Stimulated activated CD8-positive, alpha-beta memory T cell treated with anti-CD3 and anti-CD28 coated beads, Interleukin-4, amount 100 ng/mL, for 24 hours (primary cell): ENCODE measurements around the gene LHX6.
A peak's percentile ranks its signal among the peaks of the same experiment; 100 is the strongest.

Source experiments
- DNase-seq: peaks from one replicate; pipeline ENCODE4 v3.0.0-alpha.2; 2020; ENCODE audit warnings: low read depth

Gene LHX6

DNA sequence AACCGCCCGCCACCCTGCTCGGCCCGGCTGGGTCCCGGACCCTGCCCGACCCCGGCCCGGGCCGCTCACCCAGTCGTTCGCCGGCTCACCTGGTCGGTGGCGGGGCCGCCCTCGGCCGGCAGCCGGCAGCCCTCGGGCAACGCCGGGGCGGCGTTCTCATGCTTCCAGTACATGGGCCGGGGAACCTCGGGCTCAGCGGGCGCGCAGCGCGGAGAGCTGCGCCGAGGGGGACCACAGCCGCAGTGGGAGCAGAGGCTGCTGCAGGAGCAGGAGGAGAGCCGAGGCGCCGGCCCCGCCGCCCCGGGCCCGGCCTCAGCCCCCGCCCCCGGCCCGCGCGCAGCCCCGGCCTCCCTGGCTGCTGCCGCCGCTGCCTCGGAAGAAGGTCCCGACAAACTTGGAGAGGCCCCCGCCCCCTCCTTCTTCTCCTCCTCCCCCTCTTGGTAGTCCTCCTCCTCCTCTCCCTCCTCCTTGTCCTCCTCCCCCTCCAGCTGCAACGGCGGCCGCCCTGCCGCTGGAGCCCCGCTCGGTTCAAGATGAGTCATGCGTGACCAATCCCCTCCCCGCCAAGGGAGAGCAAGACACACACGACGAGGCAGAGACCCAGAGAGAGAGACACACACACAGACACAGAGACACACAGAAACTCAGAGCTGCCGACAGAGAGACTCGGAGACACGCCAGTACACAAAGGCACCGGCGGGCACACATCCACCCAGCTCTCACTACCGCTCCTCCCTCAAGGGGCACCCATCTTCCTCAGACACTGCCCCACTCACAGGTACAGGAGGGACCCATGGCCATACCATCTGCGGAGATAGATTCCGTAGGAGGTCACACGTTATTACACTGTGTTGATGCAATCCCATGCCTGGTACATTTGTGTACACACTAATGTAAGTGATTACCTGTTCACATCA, at the start of gene LHX6:
LHX6 (minus strand) TSS at position 390 of the 917 bp plus-strand sequence; CDS start at position 173, 217 bp downstream.
- no peak for DNase-seq

DNA sequence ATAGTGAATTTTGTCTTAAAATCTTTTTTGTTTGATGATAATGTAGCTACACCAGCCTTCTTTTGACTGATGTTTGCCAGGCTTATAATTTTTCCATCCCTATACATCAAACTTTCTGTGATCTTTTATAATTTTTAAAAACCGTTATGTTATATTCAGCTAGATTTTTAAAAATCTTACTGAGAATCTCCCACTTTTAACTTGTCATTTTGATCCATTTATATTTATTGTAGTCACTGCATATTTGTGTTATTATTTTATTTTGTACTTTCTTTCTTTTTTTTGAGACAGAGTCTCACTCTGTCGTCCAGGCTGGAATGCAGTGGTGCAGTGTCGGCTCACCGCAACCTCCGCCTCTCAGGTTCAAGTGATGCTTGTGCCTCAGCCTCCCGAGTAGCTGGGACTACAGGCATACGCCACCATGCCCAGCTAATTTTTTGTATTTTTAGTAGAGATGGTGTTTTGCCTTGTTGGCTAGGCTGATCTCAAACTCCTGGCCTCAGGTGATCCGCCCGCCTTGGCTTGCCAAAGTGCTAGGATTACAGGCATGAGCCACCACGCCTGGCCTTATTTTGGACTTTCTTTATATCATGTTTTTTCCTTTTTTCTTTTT, 48.6 kb upstream of the LHX6 start:
- DNase-seq, result no peak

DNA sequence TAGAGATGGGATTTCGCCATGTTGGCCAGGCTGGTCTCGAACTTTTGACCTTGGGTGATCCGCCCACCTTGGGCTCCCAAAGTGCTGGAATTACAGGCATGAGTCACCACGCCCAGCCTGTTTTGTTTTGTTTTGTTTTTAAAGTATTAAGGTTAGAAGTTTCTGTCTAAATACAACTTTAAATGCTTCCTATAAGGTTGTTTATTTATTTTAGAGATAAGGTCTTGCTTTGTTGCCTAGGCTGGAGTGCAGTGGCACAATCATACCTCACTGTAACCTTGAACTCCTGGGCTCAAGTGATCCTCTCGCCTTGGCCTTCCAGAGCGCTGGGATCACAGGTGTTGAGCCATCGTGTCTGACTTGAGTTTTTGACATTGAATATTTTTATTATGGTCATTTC, 47.3 kb upstream of the LHX6 start:
- no peak for DNase-seq

DNA sequence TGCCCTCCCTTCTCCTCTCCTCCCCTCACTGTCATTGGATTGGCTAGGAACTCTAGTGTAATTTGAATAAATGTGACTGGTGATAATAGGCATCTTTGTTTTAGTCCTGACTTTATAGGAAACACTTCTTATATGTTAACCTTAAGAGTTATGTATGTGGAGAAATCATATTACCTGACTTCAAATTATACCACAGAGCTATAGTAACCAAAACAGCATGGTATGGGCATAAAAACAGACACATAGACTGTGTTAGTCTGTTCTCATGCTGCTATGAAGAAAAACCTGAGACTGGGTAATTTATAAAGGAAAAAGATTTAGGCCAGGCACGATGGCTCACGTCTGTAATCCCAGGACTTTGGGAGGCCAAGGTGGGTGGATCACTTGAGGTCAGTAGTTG, 45.3 kb upstream of the LHX6 start:
- no peak for DNase-seq

DNA sequence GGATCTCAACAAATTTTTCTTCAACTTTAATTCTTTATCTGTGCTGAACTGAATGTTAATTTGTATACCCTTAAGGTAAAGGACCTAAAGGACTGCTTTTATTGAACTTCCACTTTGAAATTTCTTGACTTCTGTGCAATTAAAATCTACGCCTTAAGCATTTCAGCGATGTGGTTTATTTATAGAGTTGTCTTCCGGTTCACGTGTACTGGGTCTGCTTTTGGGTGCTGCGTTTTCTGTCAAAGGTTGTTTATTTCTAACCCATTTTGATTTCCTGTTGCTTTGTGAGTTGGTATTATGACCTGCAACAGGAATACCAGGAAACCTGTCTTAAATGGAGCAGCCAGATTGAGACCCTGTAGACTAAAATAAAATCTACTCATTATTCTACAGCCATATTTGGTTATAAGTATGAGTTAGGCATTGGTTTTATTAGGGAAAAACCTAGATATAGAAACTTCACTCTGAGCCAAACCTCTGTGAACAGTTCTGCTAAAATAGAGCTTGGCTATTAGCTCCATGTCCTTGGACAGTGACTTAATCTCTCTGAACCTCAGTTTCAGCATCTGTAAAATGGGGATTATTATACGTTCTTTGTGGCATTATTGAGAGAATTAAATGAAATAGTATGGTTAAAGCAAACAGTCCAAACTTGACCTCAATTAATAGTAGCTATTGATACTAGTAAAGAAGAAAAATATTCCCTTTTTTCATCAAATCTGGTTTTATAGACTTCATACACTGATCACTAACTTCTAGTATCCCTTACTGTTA, 39.5 kb upstream of the LHX6 start:
- DNase-seq, result no peak

DNA sequence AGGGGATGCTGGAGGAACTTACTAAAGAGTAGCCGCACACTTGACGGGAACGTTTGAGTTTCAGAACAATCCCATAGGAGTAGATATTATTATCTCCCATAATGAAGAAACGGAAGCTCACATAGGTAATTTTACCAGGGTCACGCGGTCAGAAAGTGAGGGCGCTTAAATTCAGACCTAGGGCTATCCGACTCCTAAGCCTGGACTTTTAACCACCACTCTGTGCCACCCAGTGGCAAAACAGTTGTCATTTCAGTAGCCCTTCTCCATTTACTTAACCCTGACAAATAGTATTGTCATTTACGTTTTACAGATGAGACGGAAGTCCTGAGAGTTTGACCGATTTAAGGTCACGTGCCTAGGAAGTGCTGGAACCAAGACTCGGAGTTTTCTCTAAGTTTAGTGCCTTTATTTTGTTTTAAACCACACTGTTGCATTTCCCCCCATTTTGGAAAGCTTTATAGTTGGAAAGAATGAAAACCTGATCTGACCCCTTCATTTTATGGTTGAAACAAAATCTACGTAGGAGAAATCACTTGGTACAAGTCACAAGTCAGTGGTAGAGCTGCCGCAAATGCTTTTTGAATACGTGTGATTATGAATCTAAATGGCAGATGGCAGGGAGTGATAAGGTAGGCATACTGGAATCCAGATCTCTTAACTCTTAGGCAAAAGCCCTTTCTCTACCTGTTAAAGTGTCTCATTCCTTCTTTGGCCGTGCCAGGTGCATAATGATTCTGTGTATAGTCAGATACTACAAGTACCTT, 36.6 kb upstream of the LHX6 start:
- peak; percentile 1 for DNase-seq

DNA sequence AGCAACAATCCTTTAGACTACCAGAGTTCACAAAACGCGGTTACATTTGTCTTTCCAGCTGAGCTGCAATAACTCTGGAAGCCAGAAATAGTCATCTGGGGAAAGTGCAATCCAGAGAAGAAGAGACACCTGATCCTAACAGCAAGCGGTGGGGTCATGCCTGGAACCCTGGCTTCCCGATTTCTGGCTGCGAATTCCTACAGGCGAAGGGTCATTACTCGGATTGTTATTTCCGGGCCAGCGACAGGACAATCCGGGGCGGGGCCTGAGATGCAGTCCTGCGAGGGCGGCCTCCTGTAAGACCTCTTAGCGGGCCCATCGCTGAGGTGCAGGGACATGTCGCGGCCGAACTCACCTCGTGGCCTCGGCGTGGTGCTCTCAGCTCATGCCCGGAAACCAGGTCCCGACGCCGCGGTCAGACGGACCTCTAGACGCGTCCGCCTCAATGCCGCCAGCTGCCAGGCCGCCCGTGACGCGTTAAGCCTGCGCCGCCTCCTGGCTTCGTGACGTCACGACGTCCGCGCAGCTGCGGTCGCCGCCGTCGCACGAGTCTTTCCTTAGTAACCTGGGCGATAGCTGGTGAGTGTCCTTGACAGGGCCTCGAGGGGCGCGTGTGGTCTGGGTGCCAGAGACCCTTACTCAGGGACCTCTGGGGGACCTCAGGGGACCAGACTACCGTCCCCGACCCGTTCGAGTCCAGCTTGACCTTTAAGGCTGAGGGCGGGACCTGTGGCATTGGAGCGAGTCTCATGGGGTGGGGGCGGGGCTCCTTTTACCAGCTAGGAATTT, 35.8 kb upstream of the LHX6 start, which contains the start of the genes MRRF and RBM18:
MRRF (plus strand) TSS at position 523 of the 789 bp plus-strand sequence. CDS start 6,010 bp downstream, outside the sequence.
RBM18 (minus strand) TSS at position 481 of the 789 bp plus-strand sequence. CDS start 3,348 bp downstream, outside the sequence.
- DNase-seq, result peak; percentile 84

DNA sequence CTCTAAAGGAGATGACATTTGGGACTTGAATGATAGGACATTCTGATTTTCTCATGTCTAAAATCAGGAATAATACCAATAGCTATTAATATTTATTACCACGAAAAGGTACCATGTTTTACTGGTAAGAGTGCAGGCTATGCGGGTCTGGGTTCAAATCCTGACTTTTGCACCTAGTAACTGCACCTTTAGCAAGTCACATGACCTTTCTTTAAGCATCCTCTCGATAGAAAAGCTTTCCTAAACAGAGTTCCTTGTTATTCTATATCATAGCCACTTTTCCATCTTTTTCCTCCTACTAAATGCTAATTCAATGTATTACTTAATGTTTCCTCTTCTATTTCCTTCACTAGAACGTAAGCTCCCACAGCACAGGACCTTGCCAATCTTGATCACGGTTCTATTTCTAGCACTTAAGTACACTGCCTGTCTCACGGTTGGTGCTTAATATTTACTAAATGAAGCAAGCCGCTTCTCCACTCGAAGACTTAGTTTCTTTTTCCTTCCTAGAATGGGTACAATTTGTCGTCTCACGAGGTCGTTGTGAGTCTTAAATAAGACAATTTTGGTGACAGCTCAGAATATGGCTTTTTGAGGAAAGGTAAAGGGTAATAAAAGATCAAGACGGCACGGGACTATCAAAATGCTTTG, 35.1 kb upstream of the LHX6 start:
- DNase-seq, result no peak

DNA sequence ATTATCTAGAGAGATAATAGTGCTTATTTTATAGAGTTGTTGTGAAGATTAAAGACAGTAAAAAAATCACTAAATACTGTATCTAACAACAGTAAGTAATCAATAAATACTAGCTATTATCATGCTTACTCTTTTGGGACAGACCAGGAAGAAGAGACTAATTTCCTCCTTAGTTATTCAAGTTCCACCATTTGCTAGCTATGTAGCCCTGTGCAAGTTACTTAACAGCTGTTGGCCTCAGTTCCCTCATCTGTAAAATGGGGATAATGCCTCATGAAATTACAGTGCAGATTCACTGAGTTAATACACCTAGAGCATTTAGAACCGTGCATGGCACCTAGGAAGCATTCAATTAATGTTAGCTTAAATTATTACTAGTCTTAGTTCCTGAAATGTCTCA, 33.3 kb upstream of the LHX6 start:
- DNase-seq, result no peak

DNA sequence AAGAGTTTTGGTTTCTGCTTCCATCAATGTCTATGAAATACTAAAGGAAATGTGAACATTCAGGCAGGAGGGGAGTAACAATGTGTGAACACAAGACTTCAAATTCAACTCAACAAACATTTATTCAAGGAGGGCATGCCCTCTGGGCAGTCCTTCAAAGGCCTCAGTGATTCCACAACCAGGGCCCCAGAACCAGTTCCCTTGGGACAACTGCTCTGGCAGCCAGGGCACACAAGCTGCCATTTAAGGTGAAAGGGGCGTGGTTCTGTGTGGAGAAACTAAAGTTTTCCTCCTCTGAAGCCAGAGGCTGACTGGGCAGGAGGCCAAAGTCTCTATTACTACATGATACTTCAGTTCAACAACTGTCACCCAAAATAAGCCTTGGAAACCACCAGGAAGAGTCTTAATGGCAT, 32.7 kb upstream of the LHX6 start:
- no peak for DNase-seq

DNA sequence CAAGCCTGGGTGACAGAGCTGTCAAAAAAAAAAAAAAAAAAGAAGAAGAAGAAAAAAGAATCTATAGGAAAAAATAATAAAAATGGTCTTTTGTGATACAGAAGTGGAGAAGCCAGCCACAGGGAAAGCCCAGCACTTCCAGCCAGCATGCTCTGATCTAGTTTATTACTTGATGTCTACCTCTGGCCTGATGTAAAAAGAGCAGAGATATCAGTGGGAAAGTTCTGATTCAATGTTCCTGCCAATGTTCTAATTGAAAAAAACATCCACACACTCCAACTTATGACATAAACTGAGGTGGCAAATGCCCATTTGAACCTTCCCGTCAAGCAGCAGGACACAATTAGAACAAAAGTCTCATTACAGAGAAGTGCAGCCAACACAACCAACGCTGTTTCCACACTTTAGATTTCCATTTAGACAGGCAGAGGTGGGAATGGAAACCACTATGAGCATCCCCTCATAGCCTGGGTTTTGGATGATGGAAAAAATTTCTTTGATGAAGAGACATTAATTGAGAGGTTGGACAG, 30.2 kb upstream of the LHX6 start:
- no peak for DNase-seq

DNA sequence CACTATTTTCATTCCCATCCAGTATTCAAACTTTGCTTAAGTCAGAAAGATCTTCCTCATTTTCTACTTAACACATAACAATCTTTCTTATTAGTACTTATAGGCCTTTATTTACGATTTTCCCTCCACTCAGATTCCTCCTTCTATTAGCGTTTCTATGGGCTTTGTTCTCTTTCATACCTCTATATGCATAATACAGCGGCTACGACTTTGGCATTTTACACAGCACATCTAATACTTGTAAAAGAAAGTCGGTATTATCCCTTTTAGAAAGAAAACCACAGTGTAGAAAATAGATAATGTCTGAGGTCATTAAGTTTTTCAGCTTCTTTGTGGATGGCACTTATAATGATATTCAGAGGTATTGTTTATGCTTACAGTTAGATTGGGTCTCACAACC, 27.4 kb upstream of the LHX6 start:
- no peak for DNase-seq

DNA sequence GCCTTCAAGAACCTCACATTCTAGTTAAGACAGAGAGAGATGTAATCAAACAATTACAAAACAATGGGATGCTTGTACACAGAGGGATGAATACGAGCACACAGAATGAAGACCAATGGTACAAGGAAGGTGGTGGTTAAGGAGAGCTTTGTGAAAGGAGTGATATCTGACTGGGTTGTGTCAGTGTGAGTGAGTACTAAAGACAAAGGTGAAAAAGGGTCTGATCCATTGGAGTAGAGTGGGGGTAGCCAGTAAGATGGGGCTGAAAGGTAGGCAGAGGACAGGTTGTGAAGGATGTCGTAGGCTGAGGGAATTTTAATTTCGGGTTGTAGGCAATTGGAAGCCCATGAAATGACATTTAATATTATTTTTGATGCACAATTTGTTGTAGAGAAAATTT, 26.0 kb upstream of the LHX6 start:
- no peak for DNase-seq

DNA sequence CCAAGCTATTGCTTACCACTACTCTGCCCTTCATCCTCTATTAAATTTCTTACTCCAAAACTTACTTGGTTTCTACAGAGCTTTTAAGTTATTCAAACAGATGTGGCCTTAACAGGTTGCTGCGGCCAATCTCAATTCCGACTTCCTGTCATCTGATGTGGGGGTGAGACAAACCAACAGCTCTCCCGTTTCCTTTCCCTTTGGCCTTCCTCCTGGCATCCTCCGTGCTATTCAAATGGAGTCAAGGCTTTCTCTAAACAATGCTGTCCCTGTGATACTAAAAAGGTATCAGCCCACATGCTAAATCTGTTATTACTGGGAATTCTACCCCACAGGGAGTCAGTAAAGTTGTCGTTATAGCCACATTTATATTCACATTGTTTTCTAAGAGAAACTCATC, 24.0 kb upstream of the LHX6 start:
- DNase-seq, result no peak

DNA sequence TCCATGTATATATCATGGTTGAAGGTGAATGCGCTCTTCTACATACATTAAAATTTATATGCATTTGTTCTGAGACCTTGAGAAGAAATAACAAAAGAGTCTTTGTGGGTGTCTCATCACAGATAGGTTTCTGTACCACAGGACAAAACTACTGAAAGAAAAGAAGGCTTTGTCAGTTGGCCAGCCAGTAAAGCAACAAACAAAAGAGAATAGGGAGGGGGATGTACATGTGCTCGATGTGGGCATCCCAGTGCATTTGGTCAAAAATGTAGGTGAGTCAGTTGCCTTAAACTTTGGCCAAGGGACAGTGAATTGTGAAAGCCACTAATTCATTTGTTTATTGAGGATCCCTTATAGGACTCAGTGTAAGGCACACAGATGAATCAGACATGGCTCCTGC, 22.6 kb upstream of the LHX6 start:
- DNase-seq, result no peak

DNA sequence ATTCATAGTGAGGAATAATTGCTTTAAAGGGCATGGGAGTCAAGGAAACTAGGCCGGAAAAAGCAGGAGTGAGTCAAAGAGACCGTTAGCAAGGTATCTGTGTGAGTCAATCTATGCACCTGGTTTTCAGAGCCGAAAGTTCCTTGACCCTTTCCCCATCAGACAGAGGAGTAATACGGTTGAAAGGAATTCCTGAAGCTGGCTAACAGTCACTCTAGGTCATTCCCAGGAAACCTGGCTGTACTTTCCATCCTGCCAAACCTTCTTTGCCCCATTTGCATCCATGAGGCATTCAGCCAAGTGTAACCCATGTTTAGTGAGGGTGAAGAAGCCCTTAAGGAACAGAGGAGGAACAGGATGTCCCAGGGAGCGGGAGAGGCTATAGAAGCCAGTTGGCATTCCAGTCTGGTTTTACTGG, 19.7 kb upstream of the LHX6 start:
- no peak for DNase-seq

DNA sequence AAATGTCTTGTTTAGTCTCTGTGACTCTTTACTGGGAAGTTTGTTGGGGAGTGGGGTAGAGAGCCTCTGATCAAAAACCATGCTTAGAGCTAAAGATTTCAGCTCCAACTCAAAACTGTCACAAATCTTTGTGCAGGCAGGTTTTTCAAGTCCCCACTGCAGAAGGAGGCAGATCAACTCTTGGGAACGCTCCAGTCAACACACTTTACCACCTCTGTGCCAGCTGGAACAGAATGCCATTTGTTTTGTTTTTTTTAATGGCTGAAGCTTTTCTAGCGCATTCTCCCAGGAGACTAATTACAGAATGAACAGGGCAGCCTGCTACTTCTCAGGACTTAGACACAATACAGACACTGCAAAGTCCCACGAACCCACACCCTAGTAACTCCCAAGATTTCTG, 17.9 kb upstream of the LHX6 start:
- no peak for DNase-seq

DNA sequence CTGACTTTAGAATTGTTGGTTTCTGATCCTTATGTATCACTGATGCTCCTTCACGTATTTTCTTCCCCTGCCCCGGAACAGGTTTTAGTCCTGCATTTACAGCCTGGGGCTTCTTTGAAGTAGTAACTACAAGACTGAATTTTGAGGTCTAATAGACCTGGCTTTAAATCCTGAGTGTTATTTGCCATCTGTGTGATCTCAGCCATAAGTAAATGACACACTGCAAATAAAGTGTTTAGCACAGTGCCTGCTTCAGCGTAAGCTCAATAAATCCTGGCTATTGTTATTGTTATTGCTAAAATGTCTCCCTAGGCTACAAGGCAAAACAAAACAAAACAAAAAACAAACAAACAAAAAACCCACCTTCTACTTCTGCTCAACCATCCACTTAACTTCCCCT, 15.6 kb upstream of the LHX6 start:
- DNase-seq, result no peak

DNA sequence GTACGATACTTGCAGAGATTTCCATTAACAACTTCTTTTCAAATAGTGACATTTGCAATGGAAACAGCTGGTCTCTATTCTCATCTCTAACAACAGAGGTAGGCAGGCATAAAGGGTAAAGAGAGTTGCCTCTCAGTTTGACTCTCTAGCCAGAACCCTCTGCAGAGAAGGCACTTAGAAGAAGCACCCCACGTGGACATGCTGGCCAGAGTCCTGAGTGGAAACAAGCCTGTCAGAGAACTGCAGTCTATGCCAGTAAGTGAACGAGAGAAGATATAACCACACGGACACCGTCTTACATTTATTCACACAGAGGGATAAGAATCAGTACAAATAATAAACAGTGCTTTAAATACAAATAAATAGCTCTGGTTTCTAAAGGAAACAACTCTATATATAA, 11.0 kb upstream of the LHX6 start:
- DNase-seq, result no peak

DNA sequence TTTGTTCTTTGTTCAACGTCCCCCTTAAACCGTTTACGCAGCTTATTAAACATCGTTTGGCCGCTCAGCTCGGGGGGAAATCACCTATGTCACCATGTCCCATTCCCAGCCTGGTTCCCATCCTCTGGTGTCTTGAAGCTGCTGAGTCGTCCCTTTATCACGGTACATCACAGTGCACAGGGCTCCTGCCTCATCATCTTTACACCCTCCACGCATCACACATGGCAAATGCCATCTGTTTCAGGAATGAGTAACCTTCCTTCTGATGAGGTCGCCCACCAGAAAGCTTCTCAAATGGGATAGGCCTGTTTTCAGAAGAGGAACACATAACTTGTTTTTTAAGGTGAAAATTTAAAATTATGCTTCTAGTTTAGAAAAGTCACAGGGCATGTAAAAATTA, 7.9 kb upstream of the LHX6 start:
- no peak for DNase-seq
